HepG2 (cell line): ENCODE results near the gene LSR. TPM values are rescaled to one million over a fixed set of nuclear protein-coding genes. Genes with fewer than 3 reads are reported as not detected.

ENCODE experiments used
- ATAC-seq: fragments of 200-7000 bp; cut with Tn5 transposase; 3 replicates; pipeline ENCODE4 v1.9.1; 2020; ENCODE audit warnings: mild to moderate bottlenecking, moderate library complexity
- BruUV-seq: library from RNA; stranded (reverse); fragments of 400-500 nt; replicated peaks from 2 replicates; lab custom pipeline; 2021; lab: Mats Ljungman, UMichigan
- CTCF ChIA-PET: fragments of 300-600 bp; formaldehyde crosslinking; extraction: SDS; loops from one replicate; lab custom pipeline; 2021; ENCODE audit warnings: low total read pairs, inconsistent platforms, low intra/inter-chr PET ratio; lab: Yijun Ruan, JAX
- POLR2A ChIA-PET: fragments of 350-600 bp; sonication (Branson Sonifier 250); formaldehyde crosslinking; loops from one replicate; lab custom pipeline; 2020; ENCODE audit warnings: antibody characterized with exemption, inconsistent platforms; lab: Yijun Ruan, JAX
- DNase-seq: peaks from one replicate; pipeline ENCODE4 v3.0.0-alpha.2; 2015; ENCODE audit warnings: low spot score
- FAIRE-seq: peaks from 3 replicates; lab custom pipeline; 2011; peaks lifted over from hg19 to GRCh38; lab: Jason Lieb, UNC
- H2AFZ ChIP-seq: one replicate; pipeline ENCODE4 v1.6.1; 2011; ENCODE audit warnings: low read length, inconsistent platforms
- H3K27ac ChIP-seq: fragments of 300-600 bp; 3 replicates; pipeline ENCODE4 v1.8.0; 2011; ENCODE audit warnings: mixed run types, mild to moderate bottlenecking, mixed read lengths, low read length, inconsistent platforms; ENCODE audit not compliant: insufficient read depth; ENCODE audit errors: extremely low read length
- H3K27me3 ChIP-seq, 2 experiments: fragments of 200-600 bp in 1 of 2; 2 replicates in 1 of 2; 3 replicates in 1 of 2; pipeline versions ENCODE4 v1.6.0 to v1.8.0; 2011; ENCODE audit warnings: low read length in 2 of 2, mild to moderate bottlenecking in 2 of 2, moderate library complexity in 2 of 2, inconsistent platforms in 1 of 2; ENCODE audit not compliant: insufficient read depth in 2 of 2, control insufficient read depth in 1 of 2
- H3K36me3 ChIP-seq, 2 experiments: fragments of 200-600 bp in 1 of 2; replicated peaks in 1 of 2; 2 replicates in 1 of 2; 3 replicates in 1 of 2; pipeline versions ENCODE4 v1.5.1 to v1.8.0; 2011; ENCODE audit warnings: low read length in 2 of 2, inconsistent platforms in 1 of 2; ENCODE audit not compliant: insufficient read depth in 2 of 2, control insufficient read depth in 1 of 2
- H3K4me1 ChIP-seq: 2 replicates; pipeline ENCODE4 v1.5.1; 2012; ENCODE audit warnings: low read length, inconsistent platforms; ENCODE audit not compliant: insufficient read depth
- H3K4me2 ChIP-seq: 2 replicates; pipeline ENCODE4 v1.6.0; 2011; ENCODE audit warnings: low read depth, low read length, inconsistent platforms
- H3K4me3 ChIP-seq, 3 experiments: fragments of 200-600 bp in 1 of 3; sonication (generic), shearing (Covaris generic) in 1 of 3; replicated peaks in 1 of 3; 2 replicates each; pipeline ENCODE4 v1.5.1; 2011 to 2016; ENCODE audit warnings: low read length in 3 of 3, inconsistent platforms in 2 of 3, low read depth in 2 of 3, mild to moderate bottlenecking in 2 of 3, control low read depth in 1 of 3, mixed read lengths in 1 of 3; ENCODE audit not compliant: insufficient read depth in 1 of 3
- H3K79me2 ChIP-seq: one replicate; pipeline ENCODE4 v1.6.1; 2011; ENCODE audit warnings: low read length, inconsistent platforms; ENCODE audit not compliant: insufficient read depth
- H3K9ac ChIP-seq: 2 replicates; pipeline ENCODE4 v1.6.0; 2011; ENCODE audit warnings: mild to moderate bottlenecking, low read depth, low read length, inconsistent platforms; ENCODE audit not compliant: insufficient read depth
- H3K9me3 ChIP-seq: 2 replicates; pipeline ENCODE4 v1.5.1; 2012; ENCODE audit warnings: mild to moderate bottlenecking, low read length
- H4K20me1 ChIP-seq: 2 replicates; pipeline ENCODE4 v1.6.0; 2011; ENCODE audit warnings: inconsistent platforms, mild to moderate bottlenecking, low read length, moderate library complexity; ENCODE audit not compliant: insufficient read depth
- AGO2 ChIP-seq: fragments of 200-400 bp; formaldehyde crosslinking; optimal IDR thresholded peaks from 2 replicates; pipeline ENCODE3; 2017; ENCODE audit warnings: mild to moderate bottlenecking, low read depth, low read length, moderate library complexity
- HNRNPLL ChIP-seq: fragments of 200-400 bp; formaldehyde crosslinking; IDR thresholded peaks from 2 replicates; pipeline ENCODE4 v1.6.1; 2017; ENCODE audit warnings: mild to moderate bottlenecking, low read depth, low read length; ENCODE audit not compliant: poor library complexity, severe bottlenecking
- HOXA9 ChIP-seq: sonication (generic); formaldehyde crosslinking; IDR thresholded peaks from 2 replicates; pipeline ENCODE4 v1.8.1; 2022; ENCODE audit warnings: missing genetic modification reagents, mild to moderate bottlenecking, moderate library complexity, borderline replicate concordance
- POLR2AphosphoS5 ChIP-seq: IDR thresholded peaks from 2 replicates; pipeline ENCODE4 v1.6.1; 2012; ENCODE audit warnings: low read depth, low read length
- RBFOX2 ChIP-seq: fragments of 200-400 bp; formaldehyde crosslinking; IDR thresholded peaks from 2 replicates; pipeline ENCODE4 v1.6.1; 2017; ENCODE audit warnings: low read depth, mild to moderate bottlenecking, low read length
- RBM39 ChIP-seq: fragments of 200-400 bp; formaldehyde crosslinking; IDR thresholded peaks from one replicate; pipeline ENCODE4 v1.6.1; 2018; ENCODE audit warnings: antibody characterized with exemption, mild to moderate bottlenecking, low read depth, low read length; ENCODE audit not compliant: poor library complexity, severe bottlenecking
- SALL2 ChIP-seq: sonication (generic); formaldehyde crosslinking; IDR thresholded peaks from 2 replicates; pipeline ENCODE4 v1.8.1; 2023; ENCODE audit warnings: mild to moderate bottlenecking, missing genetic modification reagents, inconsistent platforms
- SAP130 ChIP-seq: IDR thresholded peaks from 2 replicates; pipeline ENCODE4 v1.6.1; 2016; ENCODE audit warnings: low read depth
- SRSF1 ChIP-seq: fragments of 200-400 bp; formaldehyde crosslinking; optimal IDR thresholded peaks from 2 replicates; pipeline ENCODE3; 2017; ENCODE audit warnings: mild to moderate bottlenecking, low read depth, low read length, moderate library complexity
- TP53 ChIP-seq: sonication (generic); formaldehyde crosslinking; conservative IDR thresholded peaks from 2 replicates; pipeline ENCODE4 v1.4.0; 2020; ENCODE audit warnings: missing genetic modification reagents
- ZFY ChIP-seq: sonication (generic); formaldehyde crosslinking; IDR thresholded peaks from 2 replicates; pipeline ENCODE4 v1.4.0; 2020; ENCODE audit warnings: missing genetic modification reagents
- ZNF543 ChIP-seq: sonication (generic); formaldehyde crosslinking; IDR thresholded peaks from 2 replicates; pipeline ENCODE4 v1.4.0; 2020; ENCODE audit warnings: mild to moderate bottlenecking, missing genetic modification reagents
- ZNF644 ChIP-seq: IDR thresholded peaks from 2 replicates; pipeline ENCODE4 v1.6.1; 2016; ENCODE audit warnings: low read depth
- ZNF776 ChIP-seq: sonication (generic); formaldehyde crosslinking; IDR thresholded peaks from 2 replicates; pipeline ENCODE4 v1.4.0; 2020; ENCODE audit warnings: mild to moderate bottlenecking, missing genetic modification reagents
- WGBS: methylation state at CpG from one replicate; pipeline ENCODE4 v1.1.6; 2017; ENCODE audit warnings: low lambda C conversion rate; 5-methylcytosine and 5-hydroxymethylcytosine counted together
- in situ Hi-C: cut with HindIII; loops from 2 replicates; pipeline ENCODE4 v1.10.0; 2017; ENCODE audit warnings: low pct_unique_long_range_greater_than_20kb; ENCODE audit not compliant: extremely low pct_ligation_motif_present
- intact Hi-C: fragments of 100-400 bp; cut with micrococcal nuclease; formaldehyde crosslinking; loops from one replicate; pipeline ENCODE4 v1.10.0; 2022; ENCODE audit not compliant: unreplicated experiment
- polyA plus RNA-seq, 8 experiments: library from polyadenylated mRNA; depleted of rRNA in 3 of 8; stranded (reverse) in 7 of 8; unstranded in 1 of 8; fragments of >200 nt; fragmentation: Illumina TruSeq in 4 of 8; extraction: Trizol in 4 of 8; gene quantifications; 2 replicates each; pipeline versions ENCODE4 v1.2.1 to v1.2.3, GENCODE V29; 2011 to 2016; ENCODE audit warnings: low read depth in 4 of 8, missing spikeins in 1 of 8, mixed read lengths in 1 of 8; ENCODE audit not compliant: insufficient read depth in 1 of 8
- total RNA-seq, 5 experiments: library from RNA; depleted of rRNA; stranded (reverse); fragments of >200 nt; fragmentation: Illumina TruSeq; extraction: Trizol; gene quantifications; 2 replicates each; pipeline ENCODE4 v1.2.3, GENCODE V29; 2016; ENCODE audit warnings: low read depth in 1 of 5
- TF ChIP-seq, protein P1 (sequence below): IDR thresholded peaks from 2 replicates; pipeline ENCODE4 v1.6.1; 2016; ENCODE audit warnings: mild to moderate bottlenecking, missing biosample characterization, missing genetic modification reagents
- TF ChIP-seq, protein P2 (sequence below): sonication (generic); formaldehyde crosslinking; IDR thresholded peaks from 2 replicates; pipeline ENCODE4 v1.4.0; 2020; ENCODE audit warnings: missing genetic modification reagents
- TF ChIP-seq, protein P3 (sequence below): sonication (generic); formaldehyde crosslinking; IDR thresholded peaks from 2 replicates; pipeline ENCODE4 v1.4.0; 2020; ENCODE audit warnings: missing genetic modification reagents

Gene LSR
- total and polyA plus RNA-seq, 2 of the 13 experiments (the other 11 are each of a cell fraction or from before 2014, with no cell fraction given): 29.2 to 79.2 TPM

DNA sequence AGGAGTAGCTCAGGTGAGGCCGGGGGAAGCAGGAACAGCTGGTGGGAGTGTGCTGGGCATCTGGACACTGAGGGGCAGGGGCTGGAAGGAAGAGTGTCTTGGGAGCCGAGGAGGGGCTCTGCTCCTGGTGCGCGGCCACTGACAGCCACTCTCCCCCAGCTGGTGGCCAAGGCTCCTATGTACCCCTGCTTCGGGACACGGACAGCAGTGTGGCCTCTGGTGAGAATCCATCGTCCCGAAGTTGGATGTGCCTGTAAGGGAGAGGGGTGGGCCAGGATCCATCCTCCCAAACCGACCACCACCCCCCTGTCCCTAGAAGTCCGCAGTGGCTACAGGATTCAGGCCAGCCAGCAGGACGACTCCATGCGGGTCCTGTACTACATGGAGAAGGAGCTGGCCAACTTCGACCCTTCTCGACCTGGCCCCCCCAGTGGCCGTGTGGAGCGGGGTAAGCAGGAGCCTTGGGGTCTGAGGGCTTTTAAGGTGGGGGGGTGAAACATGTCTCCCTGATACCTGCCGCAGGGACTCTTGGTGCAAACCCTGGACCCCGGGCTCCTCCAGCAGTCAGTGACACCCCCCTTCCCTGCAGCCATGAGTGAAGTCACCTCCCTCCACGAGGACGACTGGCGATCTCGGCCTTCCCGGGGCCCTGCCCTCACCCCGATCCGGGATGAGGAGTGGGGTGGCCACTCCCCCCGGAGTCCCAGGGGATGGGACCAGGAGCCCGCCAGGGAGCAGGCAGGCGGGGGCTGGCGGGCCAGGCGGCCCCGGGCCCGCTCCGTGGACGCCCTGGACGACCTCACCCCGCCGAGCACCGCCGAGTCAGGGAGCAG lies 17.9 kb downstream of the LSR start:
- ATAC-seq (peak; percentile 7; the same call in 2 of the 3 replicates), FAIRE-seq (no peak), DNase-seq (no peak)
- peak overlapping the region; percentile 79 for H3K9ac ChIP-seq
- H3K79me2 ChIP-seq: peaks cover 18% of the 10 kb centered on the region
- ChIA-PET POLR2A (interaction anchor here (1.0 to 3.2 kb wide), 3 partner anchors 11 to 86 kb away, joined by 3 to 19 read pairs (median 3); no protein-coding TSS in a partner anchor), CTCF (no interaction called here)
- H3K4me3 ChIP-seq: peak overlapping the region; percentile 76 to 97 (median 79); a peak in 5 of 6 replicates
- no peak overlapping the region for H2AFZ ChIP-seq
- peaks cover 21 to 48% of the 10 kb centered on the region in 2 experiments for H3K36me3 ChIP-seq
- 43% methylated on average over 8 of the region's 39 CpGs for WGBS
- H3K27ac ChIP-seq: peak overlapping the region; percentile 69
- in situ Hi-C loops (no loop called here), intact Hi-C loops (loop anchor here (5.0 kb wide), 1 partner anchor 191 kb away; no protein-coding TSS in a partner anchor)
- peak overlapping the region; percentile 68 for H3K4me2 ChIP-seq
- H3K27me3 ChIP-seq: no peaks in the 10 kb centered on the region
- no TSS peak for BruUV-seq
- H3K4me1 ChIP-seq: peaks cover 20% of the 10 kb centered on the region
- H4K20me1 ChIP-seq: no peaks in the 10 kb centered on the region
- H3K9me3 ChIP-seq: no peaks in the 10 kb centered on the region
- TF ChIP-seq, protein P1, sequence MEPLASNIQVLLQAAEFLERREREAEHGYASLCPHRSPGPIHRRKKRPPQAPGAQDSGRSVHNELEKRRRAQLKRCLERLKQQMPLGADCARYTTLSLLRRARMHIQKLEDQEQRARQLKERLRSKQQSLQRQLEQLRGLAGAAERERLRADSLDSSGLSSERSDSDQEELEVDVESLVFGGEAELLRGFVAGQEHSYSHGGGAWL (CRISPR knock-in tag): 0 out of 2 replicates have a peak, but pooled peaks have one; percentile 18
- TF ChIP-seq RBFOX2 (peak; percentile 83), TP53 (no peak), ZFY (CRISPR knock-in tag) (0 out of 2 replicates have a peak, but pooled peaks have one; percentile 10), HNRNPLL (peak; percentile 7), ZNF543 (CRISPR knock-in tag) (no peak), POLR2AphosphoS5 (0 out of 2 replicates have a peak, but pooled peaks have one; percentile 2), SAP130 (CRISPR knock-in tag) (0 out of 2 replicates have a peak, but pooled peaks have one; percentile 1), AGO2 (peak; percentile 97), ZNF644 (CRISPR knock-in tag) (no peak), RBM39 (peak; percentile 55), ZNF776 (CRISPR knock-in tag) (no peak), SRSF1 (peak; percentile 78), SALL2 (peak; percentile 34; the same call in 1 of the 2 replicates), HOXA9 (0 out of 2 replicates have a peak, but pooled peaks have one; percentile 12)
- TF ChIP-seq, protein P2, sequence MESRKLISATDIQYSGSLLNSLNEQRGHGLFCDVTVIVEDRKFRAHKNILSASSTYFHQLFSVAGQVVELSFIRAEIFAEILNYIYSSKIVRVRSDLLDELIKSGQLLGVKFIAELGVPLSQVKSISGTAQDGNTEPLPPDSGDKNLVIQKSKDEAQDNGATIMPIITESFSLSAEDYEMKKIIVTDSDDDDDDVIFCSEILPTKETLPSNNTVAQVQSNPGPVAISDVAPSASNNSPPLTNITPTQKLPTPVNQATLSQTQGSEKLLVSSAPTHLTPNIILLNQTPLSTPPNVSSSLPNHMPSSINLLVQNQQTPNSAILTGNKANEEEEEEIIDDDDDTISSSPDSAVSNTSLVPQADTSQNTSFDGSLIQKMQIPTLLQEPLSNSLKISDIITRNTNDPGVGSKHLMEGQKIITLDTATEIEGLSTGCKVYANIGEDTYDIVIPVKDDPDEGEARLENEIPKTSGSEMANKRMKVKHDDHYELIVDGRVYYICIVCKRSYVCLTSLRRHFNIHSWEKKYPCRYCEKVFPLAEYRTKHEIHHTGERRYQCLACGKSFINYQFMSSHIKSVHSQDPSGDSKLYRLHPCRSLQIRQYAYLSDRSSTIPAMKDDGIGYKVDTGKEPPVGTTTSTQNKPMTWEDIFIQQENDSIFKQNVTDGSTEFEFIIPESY: peak; percentile 64; the same call in 1 of the 2 replicates
- TF ChIP-seq, protein P3, sequence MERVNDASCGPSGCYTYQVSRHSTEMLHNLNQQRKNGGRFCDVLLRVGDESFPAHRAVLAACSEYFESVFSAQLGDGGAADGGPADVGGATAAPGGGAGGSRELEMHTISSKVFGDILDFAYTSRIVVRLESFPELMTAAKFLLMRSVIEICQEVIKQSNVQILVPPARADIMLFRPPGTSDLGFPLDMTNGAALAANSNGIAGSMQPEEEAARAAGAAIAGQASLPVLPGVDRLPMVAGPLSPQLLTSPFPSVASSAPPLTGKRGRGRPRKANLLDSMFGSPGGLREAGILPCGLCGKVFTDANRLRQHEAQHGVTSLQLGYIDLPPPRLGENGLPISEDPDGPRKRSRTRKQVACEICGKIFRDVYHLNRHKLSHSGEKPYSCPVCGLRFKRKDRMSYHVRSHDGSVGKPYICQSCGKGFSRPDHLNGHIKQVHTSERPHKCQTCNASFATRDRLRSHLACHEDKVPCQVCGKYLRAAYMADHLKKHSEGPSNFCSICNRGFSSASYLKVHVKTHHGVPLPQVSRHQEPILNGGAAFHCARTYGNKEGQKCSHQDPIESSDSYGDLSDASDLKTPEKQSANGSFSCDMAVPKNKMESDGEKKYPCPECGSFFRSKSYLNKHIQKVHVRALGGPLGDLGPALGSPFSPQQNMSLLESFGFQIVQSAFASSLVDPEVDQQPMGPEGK (CRISPR knock-in tag): peak; percentile 28; the same call in 1 of the 2 replicates
